GM21723 (cell line): ENCODE data around the gene WDR64.
A peak's percentile ranks its signal among the peaks of the same experiment; 100 is the strongest.

Source experiments
- ATAC-seq: cut with Tn5 transposase; IDR thresholded peaks from one replicate; pipeline ENCODE4 v1.9.1; 2021; ENCODE audit warnings: mild to moderate bottlenecking, moderate library complexity; ENCODE audit not compliant: unreplicated experiment

Gene WDR64

DNA sequence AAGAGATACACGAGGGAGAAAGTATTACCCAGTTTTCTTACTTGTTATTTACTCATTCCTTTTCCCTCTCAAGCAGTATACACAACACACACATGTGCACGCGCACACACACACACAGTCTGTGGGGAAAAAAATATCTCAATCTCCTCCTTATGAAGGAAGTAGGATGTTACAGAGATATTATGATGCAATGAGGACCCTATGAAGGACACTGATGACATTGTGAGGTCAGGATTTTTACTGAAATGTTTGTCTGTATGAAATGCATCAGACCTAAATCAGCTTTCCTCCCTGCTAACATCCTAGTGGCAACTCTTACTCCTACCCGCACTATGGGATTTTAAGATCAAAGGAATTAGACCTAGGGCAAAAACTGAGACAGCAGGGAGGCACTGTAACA lies at the start of gene WDR64:
WDR64 (plus strand) TSS at position 270 of the 400 bp plus-strand sequence. CDS start 204 bp downstream, outside the sequence.
- ATAC-seq: no peak

DNA sequence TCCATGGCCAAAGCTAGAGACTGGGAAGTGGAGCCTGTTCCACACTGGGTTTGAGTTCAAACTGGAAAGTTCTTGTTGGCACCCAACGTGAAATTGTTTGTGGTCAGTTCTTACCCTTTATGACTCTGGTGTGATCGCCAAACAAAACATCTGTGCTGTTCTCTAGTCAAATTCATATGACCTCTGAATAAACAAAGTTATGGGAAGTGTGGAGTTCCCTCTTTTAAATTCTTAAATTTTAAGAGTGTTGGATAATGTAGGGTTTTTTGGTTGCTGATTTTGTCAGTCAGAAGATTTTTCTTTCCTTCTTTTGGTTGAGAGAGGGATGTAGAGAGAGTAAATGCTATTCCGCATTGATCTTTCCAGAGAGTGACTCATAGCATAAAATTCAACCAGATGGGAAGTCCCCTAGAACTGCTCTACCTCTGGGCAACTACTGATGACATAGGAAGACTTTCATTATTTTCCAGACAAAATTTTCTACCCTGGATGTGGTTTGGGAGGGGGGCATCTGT lies 48.3 kb upstream of the WDR64 start:
- ATAC-seq: no peak

- ATAC-seq: no peak
Measured at GRCh38 chr1:241605146-241605805, 46.8 kb upstream of the WDR64 start.

GRCh38 chr1:241606544-241606943 lies 45.5 kb upstream of the WDR64 start:
- no peak for ATAC-seq

- ATAC-seq: no peak
Measured at GRCh38 chr1:241607497-241607896, 44.6 kb upstream of the WDR64 start.

DNA sequence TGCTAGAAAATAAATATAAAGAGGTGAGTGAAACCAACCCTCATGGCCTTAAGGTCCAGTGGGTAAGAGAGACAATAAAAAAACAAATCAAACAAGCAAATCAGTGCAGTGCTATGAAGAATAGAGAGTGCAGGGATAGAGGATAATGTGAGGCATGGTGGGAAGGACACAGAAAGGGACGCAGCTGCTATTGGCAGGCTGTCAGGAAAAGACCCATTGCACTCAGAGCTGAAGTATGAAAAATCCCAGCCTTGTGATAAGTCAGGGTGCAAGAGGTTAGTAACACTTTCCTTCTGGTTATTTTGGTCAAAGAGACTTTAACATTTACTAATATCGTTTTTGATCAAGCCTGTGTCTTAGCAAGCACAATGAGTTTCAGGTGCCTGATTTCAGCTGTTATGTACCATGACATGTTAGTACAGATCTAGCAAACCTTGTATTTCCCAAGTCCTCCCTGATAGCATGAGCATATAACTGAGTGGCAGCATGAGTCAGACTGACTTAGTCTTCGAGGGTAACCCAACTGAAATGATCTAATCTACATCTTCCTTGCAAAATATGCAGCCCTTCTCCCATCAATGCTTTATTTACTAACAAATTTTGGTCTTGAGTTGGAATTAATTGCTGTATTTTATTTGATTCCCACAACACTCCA lies 43.6 kb upstream of the WDR64 start:
- ATAC-seq: no peak

- ATAC-seq: no peak
Measured at GRCh38 chr1:241610056-241610815, 41.8 kb upstream of the WDR64 start.

DNA sequence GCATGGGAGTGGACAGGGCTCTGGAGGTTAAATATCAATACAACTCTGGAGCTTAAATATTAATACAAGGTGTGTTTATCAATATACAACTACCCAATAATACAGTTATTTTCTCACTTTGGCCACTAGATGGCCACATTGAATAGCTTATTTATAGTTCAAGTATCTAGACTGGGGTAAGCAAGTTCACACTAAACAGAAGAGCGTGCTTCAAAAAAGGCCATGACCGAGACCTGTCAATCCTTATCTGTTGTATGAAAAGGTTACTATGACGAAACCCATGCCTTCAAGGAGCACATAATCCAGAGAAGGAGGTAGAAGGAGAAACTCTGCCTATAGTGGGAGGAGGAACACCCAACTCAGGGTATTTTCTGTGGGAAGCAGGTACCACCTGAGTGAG lies 41.0 kb upstream of the WDR64 start:
- ATAC-seq: peak; percentile 95

DNA sequence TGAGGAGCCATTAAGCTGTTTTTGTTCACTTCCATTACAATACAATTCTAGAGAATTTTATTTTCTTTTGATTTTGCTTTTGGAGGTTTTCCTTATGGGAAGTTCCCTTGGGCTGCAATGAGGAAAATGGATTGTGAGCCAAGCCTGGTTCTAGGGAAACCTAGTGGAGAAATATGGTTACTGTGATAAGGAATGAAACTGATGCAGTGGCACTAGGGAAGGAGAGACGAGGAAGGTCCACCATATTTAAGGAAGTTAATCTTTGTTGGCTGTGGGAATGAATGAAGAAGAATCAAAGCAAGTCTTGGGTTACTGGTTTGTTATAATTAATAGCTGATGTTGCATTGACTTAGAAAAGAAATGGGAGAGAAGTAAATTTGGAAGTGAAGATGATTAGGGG lies 40.3 kb upstream of the WDR64 start:
- ATAC-seq: no peak

DNA sequence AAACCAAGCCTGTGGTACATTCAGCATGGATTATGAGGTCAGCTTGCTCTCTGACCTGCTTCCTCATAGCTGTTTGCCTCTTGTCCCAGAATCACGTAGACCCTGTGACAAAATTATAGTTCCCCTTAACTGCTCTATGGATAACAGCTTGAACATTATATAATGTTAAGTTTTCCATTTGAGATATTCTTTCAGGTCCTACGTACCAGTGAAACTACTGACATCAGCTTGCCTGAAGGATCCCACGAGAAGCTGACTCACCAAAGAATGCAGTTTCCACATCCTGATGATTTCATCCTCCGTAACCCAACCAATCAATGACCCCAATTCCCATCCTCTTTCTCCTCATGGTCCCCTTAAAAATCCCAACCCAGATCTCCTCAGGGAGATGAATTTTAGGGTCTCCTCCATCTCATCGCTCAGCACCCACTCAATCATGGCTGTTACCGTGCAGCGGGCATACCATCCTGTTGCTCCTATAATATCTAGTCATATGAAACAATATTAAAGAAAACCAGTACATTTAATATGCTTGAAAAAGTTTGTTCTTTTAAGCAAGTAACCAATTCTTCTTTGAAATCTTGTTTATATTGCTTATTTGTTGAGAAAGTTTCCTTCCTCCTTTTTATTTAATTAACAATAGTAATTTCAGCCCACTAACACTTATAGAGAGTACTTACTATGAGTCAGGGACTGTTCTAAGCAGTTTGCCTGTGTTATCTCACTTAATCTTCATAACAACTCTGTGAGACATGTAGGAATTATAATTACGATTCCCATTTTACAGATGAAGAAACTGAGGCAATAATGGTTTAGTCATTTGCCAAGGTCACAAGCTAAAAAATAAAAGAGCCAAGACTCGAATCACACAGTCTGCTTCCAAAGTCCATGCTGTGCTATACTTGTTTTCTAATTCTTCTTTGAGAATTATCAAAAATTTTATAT lies 39.3 kb upstream of the WDR64 start:
- ATAC-seq: no peak

DNA sequence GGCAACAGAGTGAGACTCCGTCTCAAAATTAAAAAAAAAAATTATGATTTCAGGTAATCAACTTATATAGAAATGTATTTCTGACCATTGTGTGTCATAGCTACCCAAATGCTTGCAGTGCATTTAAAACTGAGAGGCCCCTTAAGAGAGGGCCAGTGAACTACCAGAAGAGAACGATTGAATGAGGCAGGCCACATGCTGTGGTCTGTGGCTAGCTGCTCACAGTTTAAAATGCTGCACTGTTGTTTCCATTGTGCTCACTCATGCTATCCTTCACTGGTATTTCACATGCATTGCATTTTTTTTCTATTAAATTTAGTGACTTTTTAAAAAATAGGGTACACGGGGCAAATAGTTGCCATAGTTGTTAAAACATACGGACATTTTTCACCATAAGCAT lies 37.9 kb upstream of the WDR64 start:
- ATAC-seq: no peak

- ATAC-seq: no peak
Measured at GRCh38 chr1:241614572-241614971, 37.5 kb upstream of the WDR64 start.

DNA sequence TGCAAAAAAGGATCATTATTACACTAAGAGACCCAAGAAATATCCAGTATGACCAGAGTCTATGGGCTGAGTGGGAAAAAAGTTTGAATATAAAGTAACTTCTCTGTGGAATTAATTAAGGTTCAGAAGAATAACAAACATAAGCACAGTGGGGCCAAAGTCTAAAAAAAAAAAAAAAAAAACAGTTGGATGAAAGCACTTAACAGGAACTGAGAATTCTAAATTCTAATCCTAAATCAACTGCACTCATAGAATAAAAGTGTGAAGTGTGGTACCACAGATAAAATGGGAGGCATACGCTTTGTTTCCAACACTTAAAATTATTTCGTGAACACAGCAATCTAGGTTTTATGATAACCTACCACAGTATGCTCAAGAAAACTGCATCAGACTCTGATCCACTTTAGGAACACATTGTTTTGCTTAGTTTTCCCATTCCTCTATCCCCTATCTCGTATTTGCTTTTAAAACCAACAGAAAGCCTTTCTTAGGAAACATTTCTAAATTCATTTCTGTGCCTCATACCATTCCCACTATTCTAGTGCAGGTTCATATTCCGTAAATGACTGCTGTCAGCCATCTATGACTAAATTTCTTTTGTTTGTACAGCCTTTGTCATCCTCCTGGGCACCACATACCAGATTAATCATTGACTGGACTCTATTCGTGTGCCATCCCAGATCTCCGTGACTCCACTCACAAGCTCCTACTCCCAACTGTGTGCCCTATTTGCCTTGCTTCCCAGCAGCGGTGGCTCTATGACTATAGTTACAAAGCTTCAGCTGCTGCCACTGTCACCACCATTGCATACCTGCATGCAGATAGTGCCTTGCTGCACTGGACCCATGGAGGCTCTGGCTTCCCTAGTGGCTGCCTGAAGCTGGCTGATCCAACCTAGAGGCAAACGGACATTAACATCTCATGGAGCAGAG lies 36.8 kb upstream of the WDR64 start:
- ATAC-seq: no peak

GRCh38 chr1:241617426-241617825 lies 34.7 kb upstream of the WDR64 start:
- no peak for ATAC-seq

DNA sequence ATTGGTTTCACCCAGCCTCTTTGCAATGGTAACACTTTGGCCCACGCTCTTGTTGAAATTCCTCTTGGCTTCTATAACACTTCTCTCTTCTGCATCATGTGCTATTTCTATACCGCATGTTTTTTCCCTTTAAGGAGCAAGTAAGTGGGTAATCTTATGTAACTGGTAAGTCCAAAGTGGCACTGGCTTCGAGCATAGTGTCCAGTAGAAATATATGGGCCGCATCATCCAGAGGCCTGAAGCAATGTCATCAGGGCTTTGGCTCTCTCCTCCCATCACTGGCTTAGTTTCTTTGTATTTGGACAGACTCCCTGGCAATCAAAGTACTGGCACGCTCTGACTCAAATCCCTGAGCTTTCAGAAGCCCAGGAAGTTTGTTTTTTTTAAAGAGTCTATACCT lies 29.4 kb upstream of the WDR64 start:
- ATAC-seq: no peak

DNA sequence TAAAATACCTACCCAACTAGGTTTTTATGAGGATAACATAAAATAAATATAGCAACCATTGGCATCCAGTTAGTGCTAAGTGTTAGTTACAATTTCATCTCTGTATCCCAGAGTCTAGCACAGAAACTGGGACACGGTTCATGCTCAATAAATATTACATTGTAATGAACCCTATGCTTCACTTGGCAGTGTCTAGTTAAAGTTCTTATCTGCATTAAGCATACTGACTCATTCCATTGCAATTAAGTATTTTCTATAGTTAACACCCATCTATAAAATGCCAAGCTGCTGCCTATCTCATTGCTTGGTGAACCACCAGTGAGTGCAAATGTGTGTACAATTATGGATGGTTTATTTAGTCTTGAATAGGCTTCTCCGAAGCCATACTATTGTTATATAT lies 27.1 kb upstream of the WDR64 start:
- ATAC-seq: no peak

GRCh38 chr1:241627453-241628259 lies 24.4 kb upstream of the WDR64 start:
- peak; percentile 93 for ATAC-seq

DNA sequence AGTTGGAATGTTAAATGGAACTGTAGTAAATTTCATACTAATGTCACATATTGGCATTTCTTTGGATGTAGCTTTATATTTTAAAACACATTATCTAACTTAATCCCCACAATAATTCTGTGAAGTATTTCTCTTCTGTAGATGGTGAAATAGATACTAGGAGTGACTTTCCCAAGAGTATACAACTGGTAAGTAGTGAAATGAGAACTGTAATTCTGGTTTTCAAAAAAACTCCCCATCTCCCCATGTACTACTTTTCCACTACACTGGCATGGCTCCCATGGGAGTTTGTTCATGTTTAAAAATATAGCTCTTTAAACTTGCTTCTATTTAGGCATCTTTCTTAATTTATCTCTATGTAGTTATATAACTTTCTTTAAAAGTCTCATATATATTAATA lies 22.1 kb upstream of the WDR64 start:
- no peak for ATAC-seq

DNA sequence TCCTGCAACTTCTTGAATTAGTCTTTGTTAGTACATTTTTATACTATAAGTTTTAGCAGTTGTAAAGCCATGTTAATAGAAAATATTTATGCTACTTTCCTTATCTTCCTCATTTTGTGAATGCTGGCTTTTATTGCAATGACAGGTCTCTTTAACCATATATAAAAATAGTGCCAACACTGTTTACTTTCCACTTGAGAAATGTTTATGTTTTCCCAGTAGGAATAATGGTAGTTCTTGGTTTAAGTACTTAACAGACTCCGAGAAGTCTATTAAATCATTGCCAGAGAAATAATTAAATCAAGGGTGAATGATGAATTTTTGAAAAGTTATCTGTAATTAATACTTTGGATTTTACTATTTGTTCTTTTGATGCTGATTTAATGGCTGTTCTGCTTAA lies 21.6 kb upstream of the WDR64 start:
- ATAC-seq: no peak
